GM23338 (cell line): ENCODE results near the gene CCRL2.

Experiments
- CREB1 ChIP-seq: fragments of 250-450 bp; sonication (Bioruptor Pico); IDR thresholded peaks from 2 replicates; pipeline ENCODE4 v1.5.0; 2020; ENCODE audit warnings: low read depth, mild to moderate bottlenecking, moderate library complexity
- CTCF ChIP-seq, 2 experiments: fragments of 200-600 bp in 1 of 2; sonication (generic) in 1 of 2; conservative IDR thresholded peaks; 2 replicates each; pipeline versions ENCODE4 v1.5.1 to v1.6.1; 2016 to 2017; ENCODE audit warnings: antibody characterized with exemption in 2 of 2, low read depth in 2 of 2, mild to moderate bottlenecking in 2 of 2, moderate library complexity in 1 of 2
- ETS1 ChIP-seq: IDR thresholded peaks from 2 replicates; pipeline ENCODE4 v1.6.1; 2016; ENCODE audit warnings: antibody characterized with exemption
- EZH2 ChIP-seq: fragments of 200-600 bp; sonication (generic); IDR thresholded peaks from one replicate; pipeline ENCODE4 v1.8.0; 2017; ENCODE audit warnings: antibody characterized with exemption, mild to moderate bottlenecking, low read depth; ENCODE audit not compliant: unreplicated experiment
- EZH2phosphoT487 ChIP-seq: fragments of 200-600 bp; sonication (generic); IDR thresholded peaks from one replicate; pipeline ENCODE4 v1.8.1; 2018; ENCODE audit warnings: antibody characterized with exemption; ENCODE audit not compliant: unreplicated experiment
- NANOG ChIP-seq: IDR thresholded peaks from 2 replicates; pipeline ENCODE4 v1.6.1; 2016; ENCODE audit warnings: antibody characterized with exemption, borderline replicate concordance
- POLR2AphosphoS5 ChIP-seq: IDR thresholded peaks from 2 replicates; pipeline ENCODE4 v1.6.1; 2016; ENCODE audit warnings: antibody characterized with exemption, low read depth
- REST ChIP-seq: IDR thresholded peaks from one replicate; pipeline ENCODE4 v1.6.1; 2018; ENCODE audit warnings: antibody characterized with exemption; ENCODE audit not compliant: unreplicated experiment
- STAT1 ChIP-seq: IDR thresholded peaks from one replicate; pipeline ENCODE4 v1.6.1; 2016; ENCODE audit warnings: antibody characterized with exemption; ENCODE audit not compliant: unreplicated experiment
- ZNF114 ChIP-seq: fragments of 250-450 bp; sonication (Bioruptor Pico); IDR thresholded peaks from 2 replicates; pipeline ENCODE4 v1.5.0; 2020; ENCODE audit warnings: mild to moderate bottlenecking, moderate library complexity

GRCh38 chr3:46433841-46434240, 26.8 kb downstream of the CCRL2 start:
- TF ChIP-seq CTCF (conservative IDR thresholded peaks at IDR 0.05; ENCODE audit: low read depth in 2 of 2): no peak
- TF ChIP-seq REST: no peak
- TF ChIP-seq EZH2: no peak
- TF ChIP-seq POLR2AphosphoS5: no peak
- no peak for TF ChIP-seq EZH2phosphoT487
- no peak for TF ChIP-seq CREB1
- no peak for TF ChIP-seq NANOG
- TF ChIP-seq ZNF114 (CRISPR knock-in tag): no peak
- no peak for TF ChIP-seq STAT1
- TF ChIP-seq ETS1: no peak
